SK-N-SH treated with all-trans-retinoic acid at 6 μM for 48 hours (cell line): ENCODE results near the gene PIGU.

Source experiments
- ATAC-seq: fragments of 200-7000 bp; cut with Tn5 transposase; 3 replicates; pipeline ENCODE4 v1.9.1; 2020; ENCODE audit warnings: mild to moderate bottlenecking, moderate library complexity
- BACH2 ChIP-seq: fragments of 250-450 bp; sonication (Bioruptor Pico); IDR thresholded peaks from 2 replicates; pipeline ENCODE4 v1.9.0; 2021; ENCODE audit warnings: mild to moderate bottlenecking, borderline replicate concordance
- CREB5 ChIP-seq: fragments of 250-450 bp; sonication (Bioruptor Pico); IDR thresholded peaks from 2 replicates; pipeline ENCODE4 v1.5.1; 2020; ENCODE audit warnings: low read depth, mild to moderate bottlenecking, moderate library complexity
- CSDC2 ChIP-seq: fragments of 250-450 bp; sonication (Bioruptor Pico); IDR thresholded peaks from 2 replicates; pipeline ENCODE4 v1.5.0; 2020; ENCODE audit warnings: mild to moderate bottlenecking, moderate library complexity
- OSR1 ChIP-seq: fragments of 250-450 bp; sonication (Bioruptor Pico); IDR thresholded peaks from 2 replicates; pipeline ENCODE4 v1.8.0; 2022; ENCODE audit warnings: moderate library complexity, mild to moderate bottlenecking, inconsistent platforms
- PATZ1 ChIP-seq: fragments of 250-450 bp; sonication (Bioruptor Pico); IDR thresholded peaks from 2 replicates; pipeline ENCODE4 v1.8.0; 2020; ENCODE audit warnings: mild to moderate bottlenecking, moderate library complexity, borderline replicate concordance
- POU6F1 ChIP-seq: fragments of 250-450 bp; sonication (Bioruptor Pico); IDR thresholded peaks from 2 replicates; pipeline ENCODE4 v1.8.0; 2021; ENCODE audit warnings: low read depth, mild to moderate bottlenecking, moderate library complexity, borderline replicate concordance
- PPARA ChIP-seq: fragments of 250-450 bp; sonication (Bioruptor Pico); IDR thresholded peaks from 2 replicates; pipeline ENCODE4 v1.5.0; 2020; ENCODE audit warnings: mild to moderate bottlenecking, borderline replicate concordance
- RARB ChIP-seq: fragments of 250-450 bp; sonication (Bioruptor Pico); IDR thresholded peaks from 2 replicates; pipeline ENCODE4 v1.8.0; 2021; ENCODE audit warnings: mild to moderate bottlenecking, moderate library complexity
- SNAI2 ChIP-seq: fragments of 250-450 bp; sonication (Bioruptor Pico); IDR thresholded peaks from 2 replicates; pipeline ENCODE4 v1.5.0; 2020; ENCODE audit warnings: mild to moderate bottlenecking, moderate library complexity
- TSHZ2 ChIP-seq: fragments of 250-450 bp; sonication (Bioruptor Pico); IDR thresholded peaks from 2 replicates; pipeline ENCODE4 v1.5.0; 2020; ENCODE audit warnings: mild to moderate bottlenecking, moderate library complexity
- ZC3H10 ChIP-seq: fragments of 250-450 bp; sonication (Bioruptor Pico); IDR thresholded peaks from 2 replicates; pipeline ENCODE4 v1.5.1; 2021; ENCODE audit warnings: mild to moderate bottlenecking, moderate library complexity
- ZFP30 ChIP-seq: fragments of 450-650 bp; formaldehyde crosslinking; IDR thresholded peaks from 2 replicates; pipeline ENCODE4 v1.5.0; 2022; ENCODE audit warnings: mild to moderate bottlenecking, moderate library complexity
- ZNF565 ChIP-seq: fragments of 450-650 bp; formaldehyde crosslinking; conservative IDR thresholded peaks from 2 replicates; pipeline ENCODE4 v1.5.0; 2020; ENCODE audit warnings: low read depth, mild to moderate bottlenecking, moderate library complexity
- ZNF70 ChIP-seq: fragments of 450-650 bp; formaldehyde crosslinking; IDR thresholded peaks from 2 replicates; pipeline ENCODE4 v1.5.0; 2020; ENCODE audit warnings: mild to moderate bottlenecking, moderate library complexity

Gene PIGU

GRCh38 chr20:34579979-34580940, 96.6 kb downstream of the PIGU start (continued):
- no peak for TF ChIP-seq TSHZ2 (CRISPR knock-in tag)
- TF ChIP-seq, all 23 proteins: peak for 0

GRCh38 chr20:34579191-34579978, 97.5 kb downstream of the PIGU start:
- peak; percentile 99 for ATAC-seq
- TF ChIP-seq PATZ1 (CRISPR knock-in tag) (peak; percentile 72; the same call in 1 of the 2 replicates), RARB (CRISPR knock-in tag) (no peak)

- ATAC-seq, result no peak
- TF ChIP-seq ZFP30 (CRISPR knock-in tag) (no peak), POU6F1 (CRISPR knock-in tag) (no peak), SNAI2 (CRISPR knock-in tag) (no peak), BACH2 (CRISPR knock-in tag) (no peak), ZNF70 (CRISPR knock-in tag) (no peak), CSDC2 (CRISPR knock-in tag) (no peak), ZNF565 (CRISPR knock-in tag) (no peak), OSR1 (CRISPR knock-in tag) (no peak), PATZ1 (CRISPR knock-in tag) (no peak)
- TF ChIP-seq, all 23 proteins: peak for 0
Measured at GRCh38 chr20:34578521-34578920, 98.4 kb downstream of the PIGU start.

GRCh38 chr20:34578025-34578424, 98.9 kb downstream of the PIGU start:
- TF ChIP-seq PPARA (CRISPR knock-in tag) (no peak), CSDC2 (CRISPR knock-in tag) (no peak), ZC3H10 (CRISPR knock-in tag) (no peak), ZFP30 (CRISPR knock-in tag) (no peak), CREB5 (no peak)

More at GRCh38 chr20:34578025-34578424, 98.9 kb downstream of the PIGU start:
- no peak for ATAC-seq
